Inflammatory macrophage treated with lipopolysaccharide for 1 hour (primary cell): Measurements from ENCODE around the gene ABAT.
"Not testable (repeated sequence)": the region's sequence is repeated elsewhere in the genome, so short reads cannot be mapped to it uniquely, and the experiment has no call there.

Source experiments
- DNase-seq, 2 donors: peaks; one replicate each; pipeline ENCODE4 v3.0.0-alpha.2; 2020 to 2022

ABAT gene

DNA sequence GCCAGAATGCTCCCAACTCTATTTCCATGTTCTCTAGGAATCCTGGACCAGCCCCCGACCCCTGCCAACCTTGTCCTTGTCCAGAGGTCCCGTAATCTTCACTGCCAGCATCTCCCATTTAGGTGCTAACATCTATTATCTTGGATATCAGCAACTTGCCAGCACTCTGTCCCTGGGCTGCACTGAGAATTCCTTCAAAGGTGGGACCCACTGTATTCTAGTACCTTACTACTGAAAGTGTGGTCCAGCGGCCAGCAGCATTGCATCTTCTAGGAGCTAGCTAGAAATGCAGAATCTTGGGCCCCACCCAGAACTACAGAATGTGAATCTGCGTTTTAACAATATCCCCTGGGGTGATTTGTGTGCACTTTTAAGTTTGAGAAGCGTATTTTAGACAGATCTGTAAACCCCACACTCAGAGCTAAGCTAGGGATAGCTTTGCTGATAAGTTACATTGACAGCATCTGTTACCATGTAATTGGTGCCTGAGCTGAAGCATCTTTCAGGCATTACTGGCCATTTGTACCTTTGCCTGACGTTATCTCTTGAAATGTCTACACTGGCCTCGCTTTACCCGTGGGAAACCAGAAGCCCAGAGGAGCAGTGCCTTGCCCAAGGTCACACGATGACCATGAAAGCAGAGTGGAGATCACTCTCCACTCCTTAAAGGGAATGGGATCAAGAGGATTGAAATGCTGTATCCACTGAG is 8.3 kb downstream of the ABAT start:
- no peak for DNase-seq

DNA sequence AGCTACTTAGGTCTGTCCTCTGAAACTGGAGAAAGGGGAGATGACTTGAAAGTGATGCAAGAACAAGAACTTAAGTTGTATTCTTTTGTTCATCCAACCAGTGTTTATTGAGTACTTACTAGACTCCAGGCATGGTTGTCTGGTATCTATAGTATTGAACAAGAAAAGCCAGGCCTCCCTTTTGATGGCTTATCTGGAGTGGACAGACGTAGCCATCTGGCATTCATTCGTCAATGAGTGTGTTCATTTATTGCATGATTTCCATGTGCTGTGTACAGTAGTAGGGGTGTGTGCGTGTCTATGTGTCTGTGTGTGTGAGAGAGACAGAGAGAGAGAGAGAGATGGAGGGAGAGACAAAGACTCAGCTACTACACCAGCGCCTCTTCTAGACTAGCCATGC is 9.2 kb downstream of the ABAT start:
- no peak for DNase-seq

DNA sequence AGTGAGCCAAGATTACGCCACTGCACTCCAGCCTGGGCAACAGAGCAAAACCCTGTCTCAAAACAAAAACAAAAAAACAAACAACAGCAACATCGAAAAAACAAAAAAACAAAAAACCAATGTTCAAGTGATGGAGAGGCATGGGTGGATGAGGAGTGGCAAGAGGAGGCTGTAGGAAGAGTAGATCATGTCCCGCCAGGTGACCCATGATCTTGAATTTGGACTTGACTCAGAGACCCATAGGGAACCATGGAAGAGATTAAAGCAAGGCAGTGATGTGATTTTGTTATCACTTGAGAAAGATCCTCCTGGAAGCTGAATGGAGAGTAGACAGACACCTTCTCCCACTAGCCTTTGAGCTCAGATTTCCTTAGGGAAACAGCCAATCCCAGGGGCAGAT is 11.2 kb downstream of the ABAT start:
- DNase-seq = no peak

DNA sequence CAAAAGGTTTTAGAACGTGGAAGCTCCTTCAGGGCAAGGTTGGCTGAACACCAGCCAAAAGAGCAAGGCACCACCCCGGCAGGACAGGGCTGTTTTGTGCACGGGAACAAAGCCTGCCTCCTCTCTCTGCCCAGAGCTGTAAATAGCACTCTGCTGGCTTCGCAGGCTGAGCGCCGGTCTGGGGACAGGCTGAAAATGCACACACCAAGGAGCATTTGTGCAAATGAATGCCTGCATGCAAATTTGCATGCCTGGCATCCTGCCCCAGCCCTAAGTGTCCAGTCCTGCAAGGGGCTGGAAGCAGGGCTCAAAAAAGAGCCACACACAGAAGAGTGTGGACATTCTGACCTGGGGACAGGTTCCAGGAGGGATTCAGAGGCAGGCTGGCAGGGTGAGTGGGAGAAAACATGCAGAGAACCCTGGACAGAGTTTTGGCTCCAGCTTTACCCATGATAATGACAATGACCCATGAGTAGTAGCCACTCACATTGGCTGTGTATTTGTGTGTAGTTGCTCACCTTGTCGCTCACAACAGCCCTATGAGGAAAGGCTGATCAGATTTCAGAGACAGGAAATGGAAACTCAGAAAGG is 11.7 kb downstream of the ABAT start:
- no peak for DNase-seq

DNA sequence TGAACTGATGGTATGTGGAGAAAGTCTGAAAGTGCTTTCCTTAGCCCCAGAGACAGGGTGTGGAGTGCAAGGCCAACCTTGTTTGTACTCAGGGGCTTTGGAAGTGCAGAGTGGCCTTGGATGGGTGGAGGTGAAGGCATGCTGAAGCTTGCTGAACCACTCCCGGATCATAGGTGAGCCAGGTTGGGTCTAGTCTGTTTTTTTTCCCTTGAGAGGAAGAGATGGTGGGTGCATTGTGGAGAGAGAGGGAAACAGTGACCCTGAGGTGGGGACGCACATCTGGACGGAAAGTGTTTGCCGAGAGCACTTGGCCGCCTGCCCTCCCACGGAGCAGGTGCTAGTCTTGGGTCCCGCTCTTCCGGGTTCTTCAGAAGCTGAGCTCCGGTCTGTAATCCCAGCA is 12.5 kb downstream of the ABAT start:
- no peak for DNase-seq

DNA sequence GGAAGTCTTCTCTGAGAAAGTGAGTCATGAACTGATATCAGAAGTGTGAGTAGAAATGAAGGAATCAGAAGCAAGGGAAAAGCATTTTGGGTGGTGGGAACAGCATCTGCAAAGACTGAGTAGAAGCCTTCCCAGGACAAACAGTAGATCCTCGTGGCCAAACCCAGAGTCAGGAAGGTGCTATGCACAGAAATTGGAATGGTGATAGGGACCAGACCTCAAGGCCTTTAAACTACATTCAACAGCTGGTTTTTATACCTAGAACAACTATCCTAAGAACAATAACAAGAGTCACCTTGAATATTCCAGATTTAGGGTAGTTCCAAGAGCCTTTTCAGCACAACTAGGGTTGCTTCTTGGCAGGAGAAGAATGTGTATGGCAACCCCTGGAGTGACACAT is 15.3 kb downstream of the ABAT start:
- DNase-seq = no peak

DNA sequence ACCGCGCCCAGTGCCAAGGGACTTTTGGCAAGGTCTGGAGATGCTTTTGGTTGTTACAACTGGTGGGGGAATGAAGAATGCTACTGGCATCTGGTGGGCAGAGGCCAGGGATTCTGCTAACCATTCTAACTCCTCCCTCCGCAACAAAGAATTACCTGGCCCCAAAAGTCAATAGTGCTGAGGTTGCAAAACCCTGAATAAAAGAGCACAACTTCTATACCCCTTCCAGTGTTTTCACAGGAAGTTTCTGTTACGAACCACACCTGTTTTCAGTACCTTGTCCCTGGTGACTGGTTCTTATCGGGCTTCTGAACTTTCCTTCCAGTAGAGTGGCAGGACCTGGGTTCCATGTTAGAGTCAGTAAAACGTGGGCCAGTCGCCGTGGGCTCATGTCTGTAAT is 17.3 kb downstream of the ABAT start:
- no peak for DNase-seq

DNA sequence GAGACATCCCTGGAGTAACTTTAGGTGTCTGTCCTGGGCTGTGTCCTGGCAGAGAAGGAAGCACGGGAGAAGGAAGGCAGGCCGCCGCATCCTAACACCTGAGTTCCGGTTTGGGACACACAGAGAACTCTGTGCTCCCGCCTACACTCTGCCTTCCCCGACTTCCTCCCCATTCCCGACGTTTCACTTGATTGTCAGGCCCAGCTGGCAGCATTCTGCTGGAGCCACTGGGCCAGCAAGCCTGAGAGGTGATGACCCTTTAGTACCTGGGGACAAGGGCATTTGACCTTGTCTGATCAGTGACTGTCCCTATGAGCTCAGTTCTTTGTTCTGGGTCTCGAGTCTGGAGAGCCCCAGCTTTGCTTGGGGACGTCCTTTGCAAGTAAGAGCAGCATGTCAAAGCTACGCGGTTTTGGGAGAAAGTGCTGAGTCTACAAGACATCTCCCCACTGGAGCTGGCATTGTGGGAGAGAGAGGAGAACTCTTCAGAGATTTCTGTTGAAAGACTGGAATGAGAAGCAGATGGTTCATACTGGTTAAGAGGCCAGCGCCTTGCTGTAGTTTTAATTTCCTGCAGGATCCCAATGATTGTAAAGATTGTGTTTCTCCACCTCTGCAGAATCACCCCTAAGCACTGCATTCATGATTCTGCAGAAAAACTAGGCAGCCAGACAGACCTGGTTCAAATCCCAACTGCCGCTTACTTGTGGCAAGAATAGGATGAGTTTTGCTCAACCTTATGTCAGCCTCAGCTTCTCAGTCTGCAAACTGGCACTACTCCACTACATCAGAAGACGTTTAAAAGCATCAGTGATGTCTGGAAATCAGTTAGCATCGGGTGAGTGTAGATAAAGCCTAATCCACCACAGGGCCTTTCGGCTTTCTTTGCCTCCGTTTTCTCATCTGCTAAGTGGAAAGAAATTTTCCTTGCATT is 20.6 kb downstream of the ABAT start:
- no peak for DNase-seq

DNA sequence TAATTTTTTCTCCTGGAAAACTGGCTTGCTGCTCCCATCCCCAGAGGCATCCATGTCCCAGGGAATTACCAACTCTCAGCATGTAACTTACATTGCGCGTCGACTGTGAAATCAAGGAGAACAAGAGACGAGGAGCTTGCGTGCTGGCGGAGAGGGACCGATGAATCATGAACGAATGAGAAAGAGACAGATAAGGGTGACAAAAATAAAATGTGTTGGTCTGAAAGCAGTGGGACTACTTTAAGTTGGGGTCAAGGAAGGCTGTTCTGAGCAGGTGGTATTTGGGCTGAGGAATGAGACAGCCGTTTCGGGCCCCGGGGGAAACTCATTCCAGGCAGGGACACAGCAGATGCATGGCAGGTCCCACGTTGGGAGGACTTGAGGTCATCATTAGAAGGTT is 22.5 kb downstream of the ABAT start:
- no peak for DNase-seq

DNA sequence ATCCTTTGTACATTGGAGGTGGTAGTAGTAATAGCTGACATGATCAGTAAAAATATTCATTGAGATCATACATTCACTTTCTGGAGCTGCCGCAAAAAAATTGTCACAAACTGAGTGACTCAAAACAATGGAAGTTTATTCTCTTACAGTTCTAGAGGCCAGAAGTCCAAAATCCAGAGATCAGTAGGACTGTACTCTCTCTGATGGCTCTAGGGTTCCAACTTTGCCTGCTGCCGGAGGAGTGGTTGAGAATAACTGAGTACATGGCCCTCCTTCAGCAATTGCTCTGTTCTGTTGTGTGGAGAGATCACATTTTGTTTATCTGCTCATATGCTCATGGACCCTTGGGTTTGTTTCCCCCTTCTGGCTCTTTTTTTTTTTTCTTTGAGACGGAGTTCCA is 23.5 kb downstream of the ABAT start:
- no peak for DNase-seq

DNA sequence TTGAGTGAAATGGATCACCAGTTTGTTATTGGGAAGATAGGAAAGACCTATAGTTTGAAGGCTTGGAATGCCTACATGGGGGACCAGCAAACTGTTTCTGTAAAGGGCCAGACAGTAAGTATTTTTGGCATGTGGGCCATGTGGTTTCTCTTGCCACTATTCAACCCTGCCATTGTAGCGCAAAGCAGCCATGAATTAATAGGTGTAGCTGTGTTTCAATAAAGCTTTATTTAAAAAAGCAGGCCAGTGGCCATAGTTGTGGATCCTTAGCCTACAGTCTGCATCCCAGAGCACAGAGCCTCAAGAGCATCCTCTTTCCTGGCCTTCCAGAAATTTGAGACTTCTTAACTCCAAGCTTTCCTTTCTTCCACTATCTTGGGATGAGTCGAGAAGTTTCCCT is 29.3 kb downstream of the ABAT start:
- no peak for DNase-seq

DNA sequence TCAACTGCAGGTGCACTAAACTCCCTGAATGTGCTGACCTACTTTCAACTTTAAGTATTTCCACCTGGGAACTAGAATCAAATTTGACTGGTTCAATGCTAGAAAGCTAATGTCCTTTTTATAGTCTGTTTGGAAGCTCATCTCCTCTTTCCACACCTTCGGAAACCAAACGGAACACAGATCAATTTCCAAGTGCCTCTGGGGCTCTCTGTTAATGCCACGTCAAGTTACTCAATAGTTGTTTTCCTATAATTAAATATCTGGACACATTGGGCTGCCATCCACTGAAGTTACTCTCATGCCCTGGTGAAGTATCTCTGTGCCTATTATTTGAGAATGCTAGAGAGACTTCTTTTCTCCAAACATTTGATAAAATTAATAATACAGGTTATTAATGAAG is 29.7 kb downstream of the ABAT start:
- no peak for DNase-seq

DNA sequence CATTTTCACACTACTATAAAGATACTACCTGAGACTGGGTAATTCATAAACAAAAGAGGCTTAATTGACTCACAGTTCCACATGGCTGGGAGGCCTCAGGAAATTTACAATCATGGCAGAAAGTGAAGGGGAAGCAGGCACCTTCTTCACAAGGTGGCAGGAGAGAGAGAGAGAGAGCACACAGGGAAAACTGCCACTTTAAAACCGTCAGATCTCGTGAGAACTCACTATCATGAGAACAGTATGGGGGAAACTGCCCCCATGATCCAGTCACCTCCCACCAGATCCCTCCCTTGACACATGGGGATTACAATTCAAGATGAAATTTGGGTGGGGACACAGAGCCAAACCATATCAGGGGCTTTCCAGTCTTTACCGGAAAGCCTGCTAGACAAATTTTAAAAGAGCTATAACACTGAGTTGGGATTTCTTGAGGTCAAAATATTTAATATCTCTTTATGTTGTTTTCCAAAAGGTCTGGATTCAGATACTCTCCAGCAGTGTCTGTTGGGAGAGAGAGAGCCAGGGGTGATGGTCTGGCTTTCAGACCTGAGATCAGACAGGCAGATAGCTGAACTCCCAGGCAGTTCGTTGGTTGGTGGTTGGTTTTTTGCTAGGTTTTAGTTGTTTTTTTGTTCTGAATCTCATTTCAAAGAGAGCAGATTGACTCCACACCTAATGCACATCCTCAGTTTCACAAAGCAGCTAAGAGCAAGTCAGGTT is 30.8 kb downstream of the ABAT start:
- not testable (repeated sequence) for DNase-seq

DNA sequence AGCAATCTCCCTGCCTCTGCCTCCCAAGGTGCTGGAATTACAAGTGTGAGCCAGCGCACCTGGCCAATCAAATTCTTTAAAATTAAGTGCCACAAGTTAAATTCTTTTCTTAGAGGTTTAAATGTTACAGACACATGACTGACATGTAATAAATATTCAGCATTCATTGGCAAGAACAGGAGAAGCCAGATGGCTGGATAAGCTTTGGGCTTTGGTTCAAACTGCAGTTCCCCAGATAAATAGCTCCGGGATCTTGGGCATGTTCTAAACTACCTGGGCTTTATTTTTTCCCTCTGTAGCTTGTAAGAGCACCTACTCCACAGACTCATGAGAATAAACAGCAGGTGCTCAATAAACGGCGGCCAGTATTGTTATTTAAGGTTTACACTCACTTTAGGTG is 34.1 kb downstream of the ABAT start:
- no peak for DNase-seq

DNA sequence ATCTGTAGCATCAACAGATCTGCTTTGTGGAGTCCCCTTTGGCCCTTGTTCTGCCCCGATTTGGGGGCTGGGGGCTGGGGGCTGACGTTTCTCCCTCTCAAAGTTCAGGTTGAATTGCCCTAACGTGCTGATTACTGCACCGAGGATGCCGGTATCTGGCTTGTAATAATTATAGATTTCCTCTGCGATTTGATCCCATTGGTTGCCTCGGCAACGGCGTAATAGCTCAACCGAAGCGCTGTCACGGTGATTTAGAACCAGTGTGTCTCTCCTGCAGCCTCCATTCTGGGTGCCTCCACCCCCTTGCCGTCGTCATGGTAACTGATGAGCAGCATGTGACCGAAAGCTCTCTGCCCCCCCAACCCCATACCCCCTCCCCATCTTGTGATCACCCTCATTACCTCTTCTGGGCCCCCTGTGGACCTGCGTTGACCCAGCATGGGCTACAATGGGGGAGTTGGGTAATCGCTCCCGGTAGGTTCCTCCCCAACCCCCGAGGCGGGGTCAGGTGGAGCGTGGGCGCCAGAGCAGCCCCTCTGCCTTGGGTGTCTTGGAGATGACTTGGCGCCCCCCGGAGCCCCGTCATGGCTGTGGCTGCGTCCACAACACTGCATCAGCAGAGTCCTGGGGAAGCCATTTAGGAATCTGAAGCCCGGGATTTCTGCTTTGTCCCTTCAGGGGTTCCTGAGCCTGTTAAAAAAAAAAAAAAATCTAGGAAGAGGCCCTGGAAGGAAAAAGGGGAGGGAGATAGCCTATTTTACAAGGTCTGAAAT is 38.4 kb downstream of the ABAT start:
- no peak for DNase-seq

DNA sequence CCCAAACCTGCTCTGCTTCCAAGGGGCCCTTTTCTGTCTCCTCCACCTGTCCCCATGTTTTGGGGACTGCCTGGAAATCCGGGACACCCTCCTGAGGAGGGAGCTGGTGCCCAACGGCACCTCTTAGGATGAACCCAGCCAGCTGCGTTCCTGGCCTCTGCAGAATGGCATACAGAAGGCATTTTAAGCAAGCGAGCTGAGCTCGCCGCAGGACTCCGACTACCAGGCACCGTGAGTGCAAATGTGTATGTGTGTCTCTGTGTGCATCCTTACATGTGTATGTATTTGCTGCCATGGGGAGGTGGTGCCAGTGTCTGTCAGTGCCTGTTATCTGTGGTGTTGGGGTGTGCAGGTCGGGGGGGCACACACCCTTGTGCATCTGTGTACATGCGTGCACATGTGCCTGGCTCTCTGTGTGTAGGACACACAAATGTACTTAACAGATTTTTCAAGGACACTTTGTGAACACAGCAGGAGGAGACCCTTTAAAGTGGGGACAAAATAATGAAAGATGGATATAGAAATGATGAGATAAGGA is 39.3 kb downstream of the ABAT start:
- DNase-seq = no peak

DNA sequence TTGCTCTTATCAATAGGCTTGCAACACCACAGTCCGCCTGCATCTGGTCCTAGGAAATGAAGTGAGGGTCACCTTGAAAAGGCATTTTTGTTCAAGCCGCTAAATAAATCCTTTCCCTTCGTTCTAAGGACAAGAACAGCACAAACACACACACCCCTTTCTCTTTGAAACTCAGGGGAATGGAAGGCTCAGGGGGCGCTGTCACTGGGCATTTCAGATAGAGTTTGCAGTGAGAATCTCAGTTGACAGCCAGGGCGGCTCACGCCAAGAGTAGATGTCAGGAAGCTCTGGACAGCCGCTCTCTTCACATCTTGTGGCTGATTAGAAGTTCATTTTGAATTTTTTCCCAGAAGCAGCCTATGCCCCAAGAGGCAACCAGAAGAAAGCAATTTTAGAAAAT is 39.8 kb downstream of the ABAT start:
- no peak for DNase-seq

DNA sequence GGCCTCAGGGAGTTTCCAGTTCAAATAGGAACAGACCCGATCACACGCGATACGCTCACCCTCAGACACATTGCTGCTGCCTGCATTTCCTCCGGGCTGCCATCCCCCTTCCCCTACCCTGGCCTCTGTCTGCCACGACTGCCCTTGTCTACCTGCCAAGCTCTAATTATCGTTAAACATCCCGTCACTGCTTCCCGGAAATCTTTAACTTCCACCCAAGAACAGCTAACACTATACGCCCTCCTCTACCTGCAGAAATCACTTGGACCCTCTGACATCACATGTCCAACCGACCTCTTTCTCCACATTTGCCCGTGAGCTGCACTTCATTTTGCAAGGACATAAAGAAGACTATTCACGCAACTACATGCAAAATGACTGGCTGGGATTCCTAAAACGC is 40.4 kb downstream of the ABAT start:
- DNase-seq = no peak

DNA sequence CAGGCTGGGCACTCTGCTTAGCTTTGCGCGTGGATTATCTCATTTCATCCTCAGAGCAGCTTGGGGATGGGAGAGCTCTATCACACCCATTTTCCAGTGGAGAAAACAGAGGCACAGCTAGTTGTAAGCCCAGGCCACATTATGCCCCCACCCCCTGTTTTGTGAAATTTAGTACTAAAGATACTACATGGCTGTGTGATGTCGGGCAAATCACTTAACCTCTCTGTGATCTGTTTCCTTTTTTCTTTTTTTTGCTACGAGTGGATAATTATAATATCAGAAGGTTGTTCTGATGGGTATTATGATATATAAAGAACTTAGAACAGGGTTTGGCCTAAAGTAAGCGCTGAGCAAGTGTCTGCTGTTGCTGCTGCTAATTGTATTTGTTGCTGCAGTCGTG is 41.6 kb downstream of the ABAT start:
- no peak for DNase-seq

DNA sequence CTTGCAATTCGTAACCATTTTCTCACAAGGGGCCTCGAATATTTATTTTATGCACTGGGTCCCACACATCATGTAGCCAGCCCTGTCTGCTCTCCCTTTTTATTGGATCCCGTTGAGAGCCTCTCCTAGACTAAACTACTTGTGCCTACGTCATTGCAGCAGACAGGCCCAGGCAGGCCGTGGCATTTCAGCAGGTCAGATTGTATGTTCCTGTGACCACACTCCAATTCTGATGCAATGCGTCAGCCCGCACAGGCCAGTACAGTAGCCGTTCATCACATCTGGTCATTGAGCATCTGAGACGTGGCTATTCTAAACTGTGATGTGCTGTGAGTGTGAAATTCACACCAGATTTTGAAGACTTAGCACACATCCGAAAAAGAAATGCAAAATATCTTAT is 42.2 kb downstream of the ABAT start:
- DNase-seq = no peak

DNA sequence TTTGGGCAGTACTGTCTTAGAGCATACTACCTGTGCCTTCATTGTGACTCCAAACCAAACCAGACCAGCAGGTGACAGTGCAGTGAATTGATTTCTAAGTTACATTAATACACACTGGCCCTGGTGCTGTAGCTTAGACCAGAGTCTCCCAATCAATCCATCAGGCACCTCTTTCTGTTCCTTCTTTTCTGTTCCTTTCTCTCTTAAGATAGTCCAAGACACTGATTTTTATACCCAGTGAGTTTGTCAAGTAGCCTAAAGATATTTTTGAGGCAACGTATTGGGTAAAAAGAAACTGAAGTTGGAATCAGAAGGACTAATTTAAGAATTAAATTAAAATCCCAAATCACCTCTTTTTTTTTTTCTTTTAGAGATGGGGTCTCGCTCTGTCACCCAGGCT is 43.1 kb downstream of the ABAT start:
- DNase-seq = no peak

DNA sequence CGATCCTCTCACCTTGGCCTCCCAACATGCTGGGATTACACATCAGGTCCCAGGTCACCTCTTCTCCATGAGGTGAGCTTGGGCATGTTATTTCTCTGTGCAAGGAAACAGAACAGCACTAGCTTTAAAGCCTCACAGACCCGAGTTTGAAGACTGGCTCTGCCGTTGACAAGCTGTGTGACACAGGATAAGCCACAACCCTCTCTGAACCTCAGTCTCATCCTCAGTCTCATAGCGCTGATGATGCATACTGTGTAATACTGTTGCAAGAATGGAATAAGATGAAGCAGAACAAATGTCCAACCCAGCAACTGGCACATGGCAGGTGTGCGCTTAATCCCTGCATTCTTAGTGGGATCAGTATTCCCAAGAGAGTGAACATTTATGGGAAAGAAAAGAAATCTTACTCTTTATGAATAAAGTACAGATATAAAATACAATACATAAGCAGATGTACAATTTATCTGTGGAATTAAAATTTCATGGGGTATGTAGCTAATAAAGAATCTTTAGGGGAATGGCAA is 43.5 kb downstream of the ABAT start:
- DNase-seq = no peak
